ENCODE data around the gene MED8.

DNA sequence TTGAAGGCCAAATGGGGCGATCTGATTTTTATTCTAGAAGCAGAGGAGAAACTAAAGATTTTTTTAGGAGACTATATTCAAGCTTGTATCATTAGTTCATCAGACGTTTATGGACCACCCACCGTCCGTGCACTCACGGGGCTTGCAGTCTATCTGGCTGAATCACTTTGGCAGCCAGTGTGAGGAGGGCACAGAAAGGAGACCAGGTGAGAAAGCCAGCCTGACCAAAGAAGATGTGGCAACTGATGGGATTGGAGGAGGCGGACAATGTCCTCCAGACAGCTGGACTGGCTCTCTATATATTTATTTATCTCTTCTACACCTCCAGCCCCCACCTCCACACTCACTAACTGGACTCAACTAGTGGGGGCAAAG lies 21.0 kb downstream of the MED8 start:
- TF ChIP-seq EZH2 (IDR thresholded peaks at IDR 0.05) (no peak), POLR2AphosphoS5 (IDR thresholded peaks at IDR 0.05; ENCODE audit: borderline replicate concordance, low read depth, low read length) (no peak), FOXP2 (optimal IDR thresholded peaks at IDR 0.05; ENCODE audit: control extremely low read depth, extremely low read length, insufficient read depth) (no peak)
